B cell (primary cell): ENCODE results near the gene CEP41. TPM values are rescaled to one million over a fixed set of nuclear protein-coding genes. Genes with fewer than 3 reads are reported as not detected.

Experiments
- ATAC-seq: fragments of 200-7000 bp; cut with Tn5 transposase; one replicate; pipeline ENCODE4 v1.10.0; 2021; ENCODE audit warnings: low read depth, mild to moderate bottlenecking, moderate number of reproducible peaks, moderate library complexity
- CTCF ChIA-PET: fragments of 350-600 bp; sonication (Branson Sonifier 250); formaldehyde crosslinking; loops from one replicate; lab custom pipeline; 2021; ENCODE audit warnings: antibody characterized with exemption, inconsistent platforms; lab: Charles Lee
- POLR2A ChIA-PET: fragments of 350-600 bp; sonication (Branson Sonifier 250); formaldehyde crosslinking; loops from one replicate; lab custom pipeline; 2021; ENCODE audit warnings: antibody characterized with exemption; lab: Charles Lee
- DNase-seq: peaks from one replicate; pipeline ENCODE4 v3.0.0; 2013
- H2AFZ ChIP-seq: 2 replicates; pipeline ENCODE4 v1.6.1; 2012; ENCODE audit warnings: mild to moderate bottlenecking, low read depth, low read length; ENCODE audit not compliant: insufficient read depth, poor library complexity, severe bottlenecking
- H3K27ac ChIP-seq, 2 donors: 1 replicate in 1 of 2; 2 replicates in 1 of 2; pipeline ENCODE4 v1.5.1; 2012 to 2013; ENCODE audit warnings: low read length in 2 of 2, mild to moderate bottlenecking in 2 of 2, moderate library complexity in 1 of 2
- H3K27me3 ChIP-seq, 4 experiments: fragments of 200-600 bp in 1 of 4; sonication (generic) in 1 of 4; replicated peaks in 1 of 4; 1 replicate in 2 of 4; 2 replicates in 2 of 4; pipeline versions ENCODE4 v1.6.1 to v1.7.0; 2013 to 2016; ENCODE audit warnings: low read length in 3 of 4, mild to moderate bottlenecking in 2 of 4, mixed read lengths in 1 of 4, moderate library complexity in 1 of 4; ENCODE audit not compliant: insufficient read depth in 4 of 4, control insufficient read depth in 3 of 4; ENCODE audit errors: control extremely low read depth in 1 of 4
- H3K36me3 ChIP-seq, 2 experiments: replicated peaks in 1 of 2; 1 replicate in 1 of 2; 2 replicates in 1 of 2; pipeline versions ENCODE4 v1.6.1 to v1.7.1; 2013; ENCODE audit warnings: low read length in 1 of 2; ENCODE audit not compliant: insufficient read depth in 2 of 2, control insufficient read depth in 1 of 2; ENCODE audit errors: control extremely low read depth in 1 of 2, extremely low read depth in 1 of 2
- H3K4me1 ChIP-seq, 2 donors: fragments of 200-600 bp in 1 of 2; sonication (generic) in 1 of 2; 1 replicate in 1 of 2; 2 replicates in 1 of 2; pipeline versions ENCODE4 v1.5.1 to v1.6.1; 2013 to 2017; ENCODE audit warnings: low read length in 2 of 2; ENCODE audit not compliant: control insufficient read depth in 2 of 2, insufficient read depth in 2 of 2
- H3K4me2 ChIP-seq: replicated peaks from 2 replicates; pipeline ENCODE3; 2012; ENCODE audit warnings: mild to moderate bottlenecking, low read depth, low read length; ENCODE audit not compliant: poor library complexity, severe bottlenecking
- H3K4me3 ChIP-seq, 5 experiments: fragments of 200-600 bp in 1 of 5; sonication (generic) in 1 of 5; 1 replicate in 3 of 5; 2 replicates in 2 of 5; pipeline versions ENCODE4 v1.5.1 to v1.7.0; 2011 to 2016; ENCODE audit warnings: low read length in 4 of 5, mild to moderate bottlenecking in 4 of 5, low read depth in 2 of 5, control low read depth in 1 of 5, moderate library complexity in 1 of 5; ENCODE audit not compliant: insufficient read depth in 1 of 5; ENCODE audit errors: control extremely low read depth in 1 of 5, extremely low read depth in 1 of 5
- H3K79me2 ChIP-seq: fragments of 200-600 bp; sonication (generic); one replicate; pipeline ENCODE4 v1.6.0; 2016; ENCODE audit warnings: low read length; ENCODE audit not compliant: control insufficient read depth, insufficient read depth
- H3K9ac ChIP-seq: fragments of 200-600 bp; sonication (generic); 2 replicates; pipeline ENCODE4 v1.6.1; 2017; ENCODE audit warnings: mild to moderate bottlenecking, low read length, moderate library complexity
- H3K9me3 ChIP-seq, 3 donors: one replicate each; pipeline versions ENCODE4 v1.6.1 to v1.7.1; 2013; ENCODE audit warnings: low read length in 2 of 3; ENCODE audit not compliant: control insufficient read depth in 2 of 3, insufficient read depth in 1 of 3; ENCODE audit errors: control extremely low read depth in 1 of 3
- H4K20me1 ChIP-seq: 2 replicates; pipeline ENCODE4 v1.6.0; 2012; ENCODE audit warnings: mild to moderate bottlenecking, low read length; ENCODE audit not compliant: insufficient read depth, control insufficient read depth, poor library complexity, severe bottlenecking
- H3K27ac Mint-ChIP-seq: one replicate; pipeline ENCODE4 v1.8.0; 2021; ENCODE audit warnings: mixed read lengths
- H3K27me3 Mint-ChIP-seq: one replicate; pipeline ENCODE4 v1.8.0; 2021; ENCODE audit warnings: mixed read lengths
- H3K4me1 Mint-ChIP-seq: one replicate; pipeline ENCODE4 v1.8.0; 2021; ENCODE audit warnings: mixed read lengths
- H3K4me3 Mint-ChIP-seq: one replicate; pipeline ENCODE4 v1.8.0; 2021; ENCODE audit warnings: mixed read lengths
- H3K9me3 Mint-ChIP-seq: one replicate; pipeline ENCODE4 v1.8.0; 2022; ENCODE audit warnings: mixed read lengths; ENCODE audit not compliant: insufficient read depth
- CTCF ChIP-seq: fragments of 200-600 bp; IDR thresholded peaks from one replicate; pipeline ENCODE4 v1.8.0; 2022; ENCODE audit warnings: antibody characterized with exemption, mild to moderate bottlenecking
- EZH2 ChIP-seq: IDR thresholded peaks from 2 replicates; pipeline ENCODE4 v1.6.1; 2012; ENCODE audit warnings: borderline replicate concordance, low read depth, mild to moderate bottlenecking, moderate library complexity, low read length; ENCODE audit not compliant: insufficient read depth, poor library complexity, severe bottlenecking
- WGBS: methylation state at CpG from one replicate; pipeline ENCODE4 v1.1.5; 2013; ENCODE audit warnings: missing lambda C conversion rate; ENCODE audit not compliant: insufficient coverage; 5-methylcytosine and 5-hydroxymethylcytosine counted together
- intact Hi-C: fragments of 100-400 bp; cut with micrococcal nuclease; formaldehyde crosslinking; loops from one replicate; pipeline ENCODE4 v1.10.0; 2022
- polyA plus RNA-seq: library from polyadenylated mRNA; depleted of rRNA; stranded (reverse); fragments of >200 nt; gene quantifications from 2 replicates; pipeline ENCODE4 v1.2.3, GENCODE V29; 2012
- total RNA-seq, 2 donors: library from RNA; stranded (reverse); fragments of 120-200 nt in 1 of 2; gene quantifications; 1 replicate in 1 of 2; 2 replicates in 1 of 2; pipeline versions ENCODE4 v1.2.3 to v1.2.4, GENCODE V29; 2013 to 2022

CEP41 gene
- total and polyA plus RNA-seq, 2 donors (not counting 1 experiment from before 2014, with no cell fraction given): 3.4 to 5.9 TPM

- no peak overlapping the region for H3K27ac ChIP-seq
- ChIA-PET POLR2A (no interaction called here), CTCF (no interaction called here)
- DNase-seq (no peak), ATAC-seq (no peak)
- H3K36me3 ChIP-seq: peaks cover under 1 to 3% of the 10 kb centered on the region in 2 experiments
- H3K27me3 ChIP-seq: no peaks in the 10 kb centered on the region
- no peak overlapping the region for H3K4me3 ChIP-seq
- peaks cover 7% of the 10 kb centered on the region for H3K4me1 Mint-ChIP-seq
- no peaks in the 10 kb centered on the region for H3K79me2 ChIP-seq
- intact Hi-C loops: no loop called here
- no peaks in the 10 kb centered on the region for H4K20me1 ChIP-seq
- H3K27me3 Mint-ChIP-seq: no peaks in the 10 kb centered on the region
- H3K4me2 ChIP-seq: no peak overlapping the region
- H3K4me3 Mint-ChIP-seq: no peak overlapping the region
- no peaks in the 10 kb centered on the region for H3K9me3 Mint-ChIP-seq
- peaks cover 0 to 9% of the 10 kb centered on the region in 2 donors for H3K4me1 ChIP-seq
- no peak overlapping the region for H3K9ac ChIP-seq
- H3K9me3 ChIP-seq: no peaks in the 10 kb centered on the region
- TF ChIP-seq EZH2 (no peak), CTCF (no peak)
- H2AFZ ChIP-seq: no peak overlapping the region
- H3K27ac Mint-ChIP-seq: no peak overlapping the region
- 96% methylated on average over 2 of the region's 3 CpGs for WGBS
These were observed 43.1 kb downstream of the CEP41 start for GRCh38 chr7:130397758-130398073.

- Mint-ChIP-seq H3K4me3 (no peak overlapping the region), H3K27me3 (no peaks in the 10 kb centered on the region), H3K9me3 (no peaks in the 10 kb centered on the region), H3K4me1 (peaks cover 7% of the 10 kb centered on the region), H3K27ac (no peak overlapping the region)
- H3K36me3 ChIP-seq: no peaks in the 10 kb centered on the region
- no peak for TF ChIP-seq EZH2
- no peak for TF ChIP-seq CTCF
- ChIA-PET CTCF (no interaction called here), POLR2A (no interaction called here)
- no peak overlapping the region for H3K27ac ChIP-seq
- H4K20me1 ChIP-seq: no peaks in the 10 kb centered on the region
- H3K9me3 ChIP-seq: no peaks in the 10 kb centered on the region
- 100% methylated on average over 2 of the region's 7 CpGs for WGBS
- ATAC-seq: no peak
- intact Hi-C loops: no loop called here
- no peak overlapping the region for H2AFZ ChIP-seq
- H3K4me1 ChIP-seq: peaks cover 0 to 9% of the 10 kb centered on the region in 2 donors
- no peak overlapping the region for H3K4me3 ChIP-seq
- no peaks in the 10 kb centered on the region for H3K79me2 ChIP-seq
- no peak for DNase-seq
- no peak overlapping the region for H3K9ac ChIP-seq
- no peak overlapping the region for H3K4me2 ChIP-seq
- no peaks in the 10 kb centered on the region for H3K27me3 ChIP-seq
These were observed 43.6 kb downstream of the CEP41 start for GRCh38 chr7:130397051-130397757.
